ENCODE results near the gene OS9. TPM values are rescaled to one million over a fixed set of nuclear protein-coding genes. Genes with fewer than 3 reads are reported as not detected.
"Not testable (repeated sequence)": the region's sequence is repeated elsewhere in the genome, so short reads cannot be mapped to it uniquely, and the experiment has no call there.

The OS9 gene
- 239 and 244 TPM in 2 replicates for total RNA-seq (2014; rRNA removed; shearing (Covaris generic))
- polyA plus RNA-seq (2015; cell fraction: cytosol; rRNA removed), result 268 and 283 TPM in 2 replicates
- 301 and 353 TPM in 2 replicates for polyA plus RNA-seq (2015; cell fraction: nucleus; rRNA removed)

- in situ Hi-C loops (cut with HindIII; ENCODE audit: low pct_unique_long_range_greater_than_20kb, low sequenced_read_pairs), result no loop called here
- DNase-seq (ENCODE audit: low read depth, low spot score), result peak; percentile 100
Measured at GRCh38 chr12:57693659-57694458, at the start of gene OS9. TSS of gene OS9 (plus strand) at chr12:57694132. CDS start at chr12:57694162, 30 bp downstream.

- DNase-seq (ENCODE audit: low read depth, low spot score); in situ Hi-C loops (cut with HindIII; ENCODE audit: low pct_unique_long_range_greater_than_20kb, low sequenced_read_pairs): not testable (repeated sequence)
Measured at GRCh38 chr12:57645990-57646658, 47.8 kb upstream of the OS9 start.

GRCh38 chr12:57646659-57647049 is 47.3 kb upstream of the OS9 start:
- DNase-seq (ENCODE audit: low read depth, low spot score); in situ Hi-C loops (cut with HindIII; ENCODE audit: low pct_unique_long_range_greater_than_20kb, low sequenced_read_pairs): not testable (repeated sequence)

GRCh38 chr12:57654042-57654441 is 39.9 kb upstream of the OS9 start:
- in situ Hi-C loops (cut with HindIII; ENCODE audit: low pct_unique_long_range_greater_than_20kb, low sequenced_read_pairs), result no loop called here
- no peak for DNase-seq (ENCODE audit: low read depth, low spot score)

- no peak for DNase-seq (ENCODE audit: low read depth, low spot score)
- in situ Hi-C loops (cut with HindIII; ENCODE audit: low pct_unique_long_range_greater_than_20kb, low sequenced_read_pairs), result no loop called here
Measured at GRCh38 chr12:57655541-57656240, 38.2 kb upstream of the OS9 start.

- peak; percentile 47 for DNase-seq (ENCODE audit: low read depth, low spot score)
- in situ Hi-C loops (cut with HindIII; ENCODE audit: low pct_unique_long_range_greater_than_20kb, low sequenced_read_pairs), result not testable (repeated sequence)
Measured at GRCh38 chr12:57656408-57656807, 37.5 kb upstream of the OS9 start.

GRCh38 chr12:57657744-57658143 is 36.2 kb upstream of the OS9 start:
- in situ Hi-C loops (cut with HindIII; ENCODE audit: low pct_unique_long_range_greater_than_20kb, low sequenced_read_pairs), result no loop called here
- DNase-seq (ENCODE audit: low read depth, low spot score), result no peak

- no peak for DNase-seq (ENCODE audit: low read depth, low spot score)
- in situ Hi-C loops (cut with HindIII; ENCODE audit: low pct_unique_long_range_greater_than_20kb, low sequenced_read_pairs), result no loop called here
Measured at GRCh38 chr12:57658890-57659289, 35.0 kb upstream of the OS9 start.

- no peak for DNase-seq (ENCODE audit: low read depth, low spot score)
- in situ Hi-C loops (cut with HindIII; ENCODE audit: low pct_unique_long_range_greater_than_20kb, low sequenced_read_pairs), result no loop called here
Measured at GRCh38 chr12:57661376-57661775, 32.6 kb upstream of the OS9 start.

- DNase-seq (ENCODE audit: low read depth, low spot score); in situ Hi-C loops (cut with HindIII; ENCODE audit: low pct_unique_long_range_greater_than_20kb, low sequenced_read_pairs): not testable (repeated sequence)
Measured at GRCh38 chr12:57665066-57665820, 28.7 kb upstream of the OS9 start.

GRCh38 chr12:57666897-57667296 is 27.0 kb upstream of the OS9 start:
- DNase-seq (ENCODE audit: low read depth, low spot score), result no peak
- in situ Hi-C loops (cut with HindIII; ENCODE audit: low pct_unique_long_range_greater_than_20kb, low sequenced_read_pairs), result no loop called here

GRCh38 chr12:57669691-57670090 is 24.2 kb upstream of the OS9 start:
- DNase-seq (ENCODE audit: low read depth, low spot score); in situ Hi-C loops (cut with HindIII; ENCODE audit: low pct_unique_long_range_greater_than_20kb, low sequenced_read_pairs): not testable (repeated sequence)

GRCh38 chr12:57671811-57672210 is 22.1 kb upstream of the OS9 start:
- DNase-seq (ENCODE audit: low read depth, low spot score); in situ Hi-C loops (cut with HindIII; ENCODE audit: low pct_unique_long_range_greater_than_20kb, low sequenced_read_pairs): not testable (repeated sequence)

- DNase-seq (ENCODE audit: low read depth, low spot score), result no peak
- in situ Hi-C loops (cut with HindIII; ENCODE audit: low pct_unique_long_range_greater_than_20kb, low sequenced_read_pairs), result no loop called here
Measured at GRCh38 chr12:57672801-57673200, 21.1 kb upstream of the OS9 start.

GRCh38 chr12:57674691-57675090 is 19.2 kb upstream of the OS9 start:
- in situ Hi-C loops (cut with HindIII; ENCODE audit: low pct_unique_long_range_greater_than_20kb, low sequenced_read_pairs), result no loop called here
- no peak for DNase-seq (ENCODE audit: low read depth, low spot score)

GRCh38 chr12:57677947-57678346 is 16.0 kb upstream of the OS9 start:
- DNase-seq (ENCODE audit: low read depth, low spot score); in situ Hi-C loops (cut with HindIII; ENCODE audit: low pct_unique_long_range_greater_than_20kb, low sequenced_read_pairs): not testable (repeated sequence)

GRCh38 chr12:57679697-57680096 is 14.2 kb upstream of the OS9 start:
- in situ Hi-C loops (cut with HindIII; ENCODE audit: low pct_unique_long_range_greater_than_20kb, low sequenced_read_pairs), result no loop called here

More at GRCh38 chr12:57679697-57680096, 14.2 kb upstream of the OS9 start:
- no peak for DNase-seq (ENCODE audit: low read depth, low spot score)

Data from SK-MEL-5 (cell line).